GM18858 (cell line): ENCODE data around the gene CABS1.

Experiments
- ATAC-seq: cut with Tn5 transposase; IDR thresholded peaks from one replicate; pipeline ENCODE4 v1.9.1; 2021; ENCODE audit not compliant: unreplicated experiment

CABS1 gene

GRCh38 chr4:70380578-70380977, 45.8 kb downstream of the CABS1 start:
- ATAC-seq = no peak

- ATAC-seq = no peak
Measured at GRCh38 chr4:70382691-70383181, 48.0 kb downstream of the CABS1 start, which contains the start of gene SMR3B. Gene SMR3B (plus strand): TSS chr4:70383131. CDS start chr4:70384511, 1,380 bp downstream.
